GM10847 (cell line): ENCODE results near the gene NPL.

Experiments
- POLR2A ChIP-seq: IDR thresholded peaks from 2 replicates; pipeline ENCODE4 v1.6.1; 2011; ENCODE audit not compliant: insufficient read length; ENCODE audit errors: extremely low read depth

The NPL gene, protein sequence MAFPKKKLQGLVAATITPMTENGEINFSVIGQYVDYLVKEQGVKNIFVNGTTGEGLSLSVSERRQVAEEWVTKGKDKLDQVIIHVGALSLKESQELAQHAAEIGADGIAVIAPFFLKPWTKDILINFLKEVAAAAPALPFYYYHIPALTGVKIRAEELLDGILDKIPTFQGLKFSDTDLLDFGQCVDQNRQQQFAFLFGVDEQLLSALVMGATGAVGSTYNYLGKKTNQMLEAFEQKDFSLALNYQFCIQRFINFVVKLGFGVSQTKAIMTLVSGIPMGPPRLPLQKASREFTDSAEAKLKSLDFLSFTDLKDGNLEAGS

DNA sequence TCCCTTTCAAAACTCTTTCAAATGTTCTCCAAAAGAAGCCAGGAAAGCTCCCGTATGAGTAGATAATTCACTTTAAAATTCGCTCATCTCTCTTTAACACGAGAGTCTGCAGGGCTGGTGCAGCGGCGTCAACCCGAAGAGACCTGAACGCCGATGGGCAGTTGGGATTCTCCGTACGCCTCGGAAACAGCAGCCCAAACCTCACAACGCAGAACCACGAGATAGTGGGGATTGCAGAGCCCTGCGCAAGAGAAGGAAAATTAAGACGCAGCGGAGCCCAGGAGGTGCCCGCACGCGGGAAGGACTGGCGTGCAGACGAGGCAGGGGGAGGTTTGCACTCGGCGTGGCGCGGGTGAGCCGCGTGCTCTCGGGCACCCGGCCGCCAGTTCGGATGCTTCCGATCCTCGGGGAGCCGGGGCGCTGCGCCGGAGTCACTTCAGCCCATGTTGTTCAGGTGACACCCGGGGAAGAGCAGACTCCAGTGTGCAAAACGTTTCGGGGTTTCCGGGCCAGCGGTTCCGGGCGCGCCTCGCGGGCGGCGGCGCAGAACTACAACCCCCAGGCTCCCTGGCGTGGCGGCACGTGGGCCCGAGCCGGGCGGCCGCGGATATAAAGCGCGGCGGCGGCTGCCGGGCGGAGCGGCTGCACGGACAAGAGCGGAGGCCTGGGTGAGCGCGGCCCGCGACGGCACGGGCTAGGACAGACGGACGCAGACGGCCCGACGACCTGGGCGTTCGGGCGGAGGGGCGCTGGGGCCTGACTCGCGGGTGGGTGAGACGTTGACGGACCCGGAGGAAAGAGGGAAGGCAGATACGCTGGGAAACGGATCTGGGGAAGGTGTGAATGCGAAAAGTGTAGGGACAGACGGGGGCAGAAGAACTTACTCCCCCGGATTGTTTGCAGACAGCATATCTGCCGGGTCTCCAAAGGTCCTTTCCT is at the start of gene NPL:
TSS of gene NPL (plus strand) at position 636 of the 939 bp plus-strand sequence. CDS start 4,599 bp downstream, outside the sequence.
- TF ChIP-seq POLR2A = peak; percentile 86

DNA sequence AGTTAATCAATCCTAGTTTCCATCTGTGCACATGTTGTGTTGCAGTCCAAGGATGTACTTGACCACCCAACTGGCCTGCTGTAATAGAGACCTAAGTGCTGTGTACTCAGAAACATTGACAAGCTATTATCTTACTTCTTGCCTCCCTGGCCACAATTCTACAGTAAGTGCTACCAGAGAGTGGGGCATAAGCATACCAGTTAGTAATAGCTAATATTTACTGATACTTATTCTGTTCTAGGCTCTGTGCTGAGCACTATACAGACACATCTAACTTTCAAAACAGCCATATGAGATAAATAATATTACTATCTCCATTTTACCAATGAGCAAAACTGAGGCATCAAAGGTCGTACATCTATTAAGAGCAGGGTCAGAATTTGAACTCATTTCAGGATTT is 49.5 kb upstream of the NPL start:
- TF ChIP-seq POLR2A = no peak

DNA sequence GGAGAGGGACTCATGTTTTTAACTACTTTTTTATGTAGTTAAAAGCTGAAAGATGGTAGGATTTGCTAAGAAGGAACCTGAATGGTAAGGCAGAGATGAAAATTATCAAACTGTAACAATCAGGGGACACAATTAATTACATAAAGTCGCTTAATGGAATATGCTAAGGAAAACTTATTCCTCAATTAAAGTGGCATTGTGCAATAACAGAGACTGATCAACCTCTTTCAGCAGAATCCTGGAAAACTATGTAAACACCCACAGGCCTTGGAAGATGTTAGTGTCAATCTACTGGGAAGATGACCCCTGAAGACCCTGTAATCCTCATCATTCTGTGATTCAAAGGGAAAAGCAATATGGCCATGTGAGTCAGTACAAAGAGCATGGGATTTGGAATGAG is 46.8 kb upstream of the NPL start:
- no peak for TF ChIP-seq POLR2A

DNA sequence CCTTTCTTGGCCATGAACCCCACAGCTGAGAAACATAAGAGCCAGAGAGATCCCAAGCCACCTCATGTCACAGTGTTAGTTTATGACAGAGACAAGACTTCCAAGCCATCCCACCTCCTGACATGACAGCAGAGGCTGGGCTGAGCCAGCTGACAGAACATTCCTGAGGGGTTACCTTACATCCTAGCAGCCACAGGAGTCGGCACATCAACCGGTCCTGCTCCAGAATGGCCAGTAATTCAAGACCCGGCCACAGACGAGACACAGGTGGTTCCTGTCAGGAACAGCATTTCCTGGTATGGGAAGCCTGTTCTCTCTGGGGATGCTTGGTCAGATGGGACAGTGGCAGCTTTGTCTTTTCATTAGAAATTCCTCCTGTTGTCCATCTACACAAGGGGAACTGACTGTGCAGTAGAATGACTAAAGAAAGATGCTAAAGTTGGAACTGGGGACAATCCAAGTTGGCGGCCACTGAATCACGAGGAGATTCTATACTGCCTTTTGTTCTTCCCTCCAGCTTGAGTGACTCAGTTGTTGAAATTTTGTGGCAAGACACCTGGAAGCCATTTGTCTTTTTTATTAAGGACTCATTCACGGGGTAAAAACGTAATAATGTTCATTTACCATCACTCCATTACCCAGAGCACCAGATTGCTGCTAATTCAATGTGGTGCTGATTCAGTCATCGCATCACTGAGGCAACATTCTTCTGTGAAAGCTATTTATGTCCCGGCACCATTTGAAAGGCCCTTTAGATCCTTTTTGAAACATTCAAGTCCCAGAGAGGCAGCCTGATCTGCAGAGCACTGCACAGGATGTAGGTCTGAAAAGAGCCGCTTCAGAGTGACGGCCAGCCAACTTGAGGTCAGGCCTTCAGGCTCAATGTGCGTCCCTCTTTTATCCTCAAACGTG is 37.2 kb upstream of the NPL start:
- no peak for TF ChIP-seq POLR2A

DNA sequence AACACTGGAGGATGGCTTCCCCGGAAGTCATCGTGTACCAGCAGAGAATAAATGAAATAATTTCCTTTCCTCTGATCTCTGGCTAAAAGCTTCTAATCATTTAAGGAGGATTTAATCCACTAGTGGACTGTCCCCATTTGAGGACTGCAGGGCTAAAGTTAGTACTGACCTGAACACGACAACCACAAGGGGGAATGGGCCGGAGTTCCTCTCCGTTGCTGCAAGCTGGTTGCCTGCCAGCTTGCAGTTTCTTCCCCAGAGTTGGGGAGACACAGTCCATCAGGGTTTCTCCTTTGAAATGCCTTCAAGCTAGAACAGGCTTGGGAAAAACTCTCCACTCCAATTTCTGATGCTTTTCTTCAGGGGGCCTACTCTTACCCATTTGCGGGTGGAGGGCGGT is 35.5 kb upstream of the NPL start:
- no peak for TF ChIP-seq POLR2A

DNA sequence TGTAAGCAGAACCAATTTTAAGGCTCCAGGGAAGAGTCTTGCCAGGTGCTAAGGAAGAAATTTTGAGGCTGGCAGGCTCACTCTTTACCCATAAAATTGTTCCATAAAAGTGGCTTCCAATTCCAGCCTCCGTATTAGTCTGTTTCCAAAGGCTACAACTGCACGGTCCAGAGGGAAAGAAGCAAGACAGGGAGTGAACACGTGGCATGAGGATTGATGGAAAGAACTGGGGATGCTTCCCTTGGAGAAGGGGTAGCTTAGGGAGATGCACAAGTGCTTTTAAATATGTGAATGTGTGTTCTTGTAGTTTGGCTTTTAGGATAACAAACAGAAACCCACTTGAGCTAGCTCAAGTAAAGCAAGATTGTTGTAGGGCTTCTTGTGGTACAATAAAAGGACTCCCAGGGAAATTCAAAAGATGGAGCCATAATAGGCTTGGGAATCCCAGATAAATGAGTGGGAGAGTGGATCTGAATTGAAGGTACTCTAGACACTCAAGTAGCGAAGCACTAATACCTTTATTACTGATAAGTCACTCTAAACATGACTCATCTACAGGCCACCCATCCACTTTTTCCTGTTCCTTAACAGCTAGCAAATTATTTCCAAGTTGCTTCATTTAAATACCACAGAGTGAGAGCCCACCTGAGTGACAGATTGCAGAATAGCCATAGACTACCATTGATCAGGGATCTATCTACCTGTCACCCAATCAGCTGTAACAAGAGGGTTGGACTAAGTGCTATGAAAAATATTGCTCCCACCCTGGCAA is 34.8 kb upstream of the NPL start:
- no peak for TF ChIP-seq POLR2A

DNA sequence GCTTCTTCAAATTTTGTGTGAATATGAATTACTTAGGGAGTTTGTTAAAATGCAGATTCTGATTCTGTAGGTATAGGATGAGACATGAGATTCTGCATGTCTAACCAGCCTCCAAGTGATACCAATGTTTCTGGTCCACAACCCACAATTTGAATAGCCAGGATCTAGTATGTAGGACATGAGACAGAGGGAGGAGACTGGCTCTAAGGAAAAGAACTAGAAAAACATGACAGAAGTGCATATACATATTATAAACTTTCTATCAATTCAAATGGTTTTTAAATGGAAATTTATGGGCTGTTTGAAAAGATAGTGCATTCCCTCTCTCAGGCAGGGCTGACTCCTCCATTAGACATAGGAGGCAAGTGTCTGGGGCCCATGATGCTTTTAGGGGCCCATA is 33.9 kb upstream of the NPL start:
- TF ChIP-seq POLR2A = no peak

DNA sequence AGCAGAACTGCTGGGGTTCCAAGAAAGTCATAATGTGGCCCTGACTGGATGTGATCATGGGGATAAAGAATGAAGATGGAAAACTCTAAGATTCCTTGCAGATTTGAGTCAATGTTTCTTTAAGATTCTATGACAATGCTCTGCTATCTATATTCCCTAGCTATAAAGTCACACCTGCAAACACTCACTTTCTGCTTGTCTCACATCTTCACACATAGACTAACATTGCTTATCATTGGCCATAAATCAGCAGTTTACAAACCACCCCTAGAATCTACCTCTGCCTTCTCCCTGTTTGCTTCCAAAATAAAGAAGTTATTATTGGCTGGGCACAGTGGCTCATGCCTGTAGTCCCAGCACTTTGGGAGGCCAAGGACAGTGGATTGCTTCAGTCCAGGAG is 33.1 kb upstream of the NPL start:
- no peak for TF ChIP-seq POLR2A

DNA sequence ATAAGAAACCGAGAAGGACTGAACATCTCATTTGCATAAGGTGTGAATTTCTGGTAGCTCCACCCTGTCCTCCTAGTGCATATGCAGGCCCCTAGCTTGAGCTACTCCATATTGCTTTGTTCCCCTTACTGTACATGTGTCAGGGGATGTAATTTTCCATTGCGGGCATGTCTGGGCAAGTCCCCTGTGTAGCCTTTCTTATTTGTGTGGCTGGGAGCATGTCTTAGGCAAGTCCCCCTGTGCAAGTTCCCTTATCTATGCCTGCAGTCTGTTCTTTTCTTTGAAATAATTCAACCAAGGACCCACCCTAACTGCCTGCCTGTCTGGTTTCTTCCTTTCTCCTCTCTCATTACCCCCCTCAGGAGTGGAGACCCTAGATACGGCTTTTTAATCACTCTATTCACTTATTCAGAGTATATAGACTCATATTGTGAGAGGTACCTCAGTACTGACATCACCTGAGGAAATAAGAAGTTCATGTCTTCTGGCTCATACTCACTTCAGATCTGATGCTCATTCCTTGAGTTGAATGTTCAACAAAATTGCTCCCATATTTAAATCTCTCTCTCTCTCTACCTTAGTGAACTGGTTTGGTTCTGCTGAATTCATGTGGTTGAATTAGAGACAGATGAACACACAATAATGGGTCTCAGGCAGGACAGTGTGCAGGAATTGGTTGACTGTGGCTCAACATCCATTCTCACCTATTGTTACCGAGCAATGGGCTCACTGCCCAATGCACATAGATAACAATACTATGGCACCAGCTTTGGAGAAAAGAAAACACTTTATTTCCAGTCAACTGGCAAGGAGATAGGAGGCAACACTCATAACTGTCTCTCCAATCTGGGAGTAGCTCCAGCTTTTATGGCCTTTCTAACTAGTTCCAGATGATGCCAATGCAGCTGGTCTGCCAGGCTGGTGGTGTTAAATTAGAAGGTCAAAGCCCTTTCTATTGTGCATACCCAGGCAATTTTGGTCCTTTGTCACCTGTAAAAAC is 27.9 kb upstream of the NPL start:
- TF ChIP-seq POLR2A = no peak

DNA sequence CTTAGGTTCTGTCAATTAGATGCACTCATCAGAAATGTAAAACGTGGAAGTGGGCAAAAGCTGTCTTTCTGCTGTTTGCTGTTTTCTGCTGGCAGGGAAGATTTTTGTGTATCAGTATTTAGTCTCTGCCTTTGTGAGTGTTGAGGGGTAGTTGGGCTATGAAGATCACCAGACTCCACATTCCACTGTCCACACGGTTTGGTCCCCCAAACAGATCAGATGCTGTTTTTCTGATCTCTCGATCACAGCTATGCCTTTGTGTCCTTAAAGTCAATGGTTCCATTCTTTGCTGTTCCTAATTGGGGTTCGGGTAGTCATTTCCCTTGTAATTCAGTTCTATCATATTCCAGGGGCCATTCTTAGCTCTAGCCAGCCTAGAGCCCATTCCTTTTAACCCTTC is 27.0 kb upstream of the NPL start:
- no peak for TF ChIP-seq POLR2A

DNA sequence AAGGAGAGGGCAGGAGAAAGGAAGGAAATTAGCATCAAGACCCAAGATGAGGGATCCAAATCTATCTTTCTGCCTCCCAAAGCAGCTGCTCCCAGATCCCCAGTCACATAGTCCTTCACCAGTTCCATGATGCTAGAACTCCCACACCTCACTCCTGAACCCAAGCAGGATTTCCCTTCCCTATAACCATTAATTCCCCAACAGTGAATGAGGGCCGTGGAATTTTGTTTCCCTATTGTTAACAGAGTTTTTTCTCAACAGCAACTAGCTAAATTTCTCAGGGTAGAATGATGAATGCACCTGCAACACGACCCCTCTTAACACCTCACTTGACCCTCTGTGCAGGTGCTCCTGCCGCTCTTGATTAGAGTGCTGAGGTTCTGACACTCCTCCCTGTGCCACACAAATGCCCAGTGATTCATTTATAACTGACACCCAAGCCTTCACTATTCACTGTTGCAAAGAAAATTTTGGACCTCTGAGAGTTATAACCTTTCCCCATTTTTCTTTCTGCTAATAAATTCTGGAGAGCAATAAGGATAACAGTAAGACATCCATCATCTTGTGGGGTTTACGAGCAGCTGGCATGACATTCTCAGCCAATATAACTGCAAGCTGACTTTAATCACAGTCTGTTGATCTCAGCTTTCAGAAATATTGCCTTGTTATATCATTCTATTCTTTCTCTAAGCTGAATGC is 25.4 kb upstream of the NPL start:
- TF ChIP-seq POLR2A = no peak

DNA sequence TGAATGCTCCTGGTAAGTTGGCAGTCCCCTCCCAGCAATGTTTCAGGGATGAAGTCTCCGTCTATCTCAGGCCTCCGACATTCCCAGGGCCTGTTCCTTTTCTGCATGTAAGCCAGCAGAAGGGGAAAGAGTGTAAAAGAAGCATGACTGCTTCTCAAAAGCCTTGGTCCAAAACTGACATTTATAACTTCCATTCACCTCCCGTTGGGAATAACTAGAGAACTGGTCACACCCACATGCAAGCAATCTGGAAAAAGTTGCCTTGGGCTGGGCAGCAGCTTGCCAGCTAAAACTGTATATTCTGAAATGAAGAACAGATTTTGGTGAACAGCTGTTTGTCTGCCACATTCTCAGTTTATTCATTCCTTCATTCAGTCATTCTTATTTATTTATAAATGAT is 24.2 kb upstream of the NPL start:
- no peak for TF ChIP-seq POLR2A

DNA sequence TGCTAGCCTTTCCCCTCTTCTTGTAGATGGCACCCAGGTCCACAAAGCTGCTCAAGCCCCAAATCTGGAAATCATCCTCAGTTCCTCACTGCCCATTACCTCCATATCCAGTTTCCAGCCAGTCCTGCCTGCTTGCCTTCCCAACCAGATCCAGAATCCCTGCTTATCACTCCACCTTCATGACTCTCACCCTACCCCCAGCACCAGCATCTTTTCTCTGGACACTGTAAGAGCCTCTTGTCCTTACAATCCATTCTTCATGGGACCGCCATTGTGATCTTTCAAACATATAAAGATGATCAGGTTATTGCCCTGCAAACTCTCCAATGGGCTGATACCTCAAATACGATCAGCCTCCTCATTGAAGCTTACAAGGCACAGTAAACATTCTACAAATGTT is 23.5 kb upstream of the NPL start:
- TF ChIP-seq POLR2A = no peak
